Astrocyte (in vitro differentiated cells and primary cell): ENCODE measurements around the gene ERFL. TPM values are rescaled to one million over a fixed set of nuclear protein-coding genes. Genes with fewer than 3 reads are reported as not detected.

Experiments
- DNase-seq: peaks from one replicate; pipeline ENCODE4 v3.0.0-alpha.2; 2010; ENCODE audit warnings: low read depth
- FAIRE-seq: peaks from 2 replicates; lab custom pipeline; 2011; peaks lifted over from hg19 to GRCh38; lab: Jason Lieb, UNC
- H2AFZ ChIP-seq: 2 replicates; pipeline ENCODE4 v1.6.0; 2012; ENCODE audit warnings: low read depth, low read length, inconsistent platforms
- H3K27ac ChIP-seq: 2 replicates; pipeline ENCODE4 v1.5.1; 2011; ENCODE audit warnings: low read depth, low read length, inconsistent platforms
- H3K27me3 ChIP-seq: 2 replicates; pipeline ENCODE4 v1.6.0; 2011; ENCODE audit warnings: low read length, inconsistent platforms; ENCODE audit not compliant: insufficient read depth
- H3K36me3 ChIP-seq: 2 replicates; pipeline ENCODE4 v1.5.1; 2011; ENCODE audit warnings: low read length, inconsistent platforms; ENCODE audit not compliant: insufficient read depth
- H3K4me1 ChIP-seq: 2 replicates; pipeline ENCODE4 v1.5.1; 2011; ENCODE audit warnings: low read length, inconsistent platforms; ENCODE audit not compliant: insufficient read depth
- H3K4me2 ChIP-seq: 2 replicates; pipeline ENCODE4 v1.6.0; 2012; ENCODE audit warnings: low read length, inconsistent platforms
- H3K4me3 ChIP-seq: 2 replicates; pipeline ENCODE4 v1.5.1; 2011; ENCODE audit warnings: low read depth, mild to moderate bottlenecking, low read length, inconsistent platforms; ENCODE audit not compliant: insufficient read depth
- H3K79me2 ChIP-seq: 2 replicates; pipeline ENCODE4 v1.6.0; 2012; ENCODE audit warnings: mild to moderate bottlenecking, low read length, inconsistent platforms; ENCODE audit not compliant: insufficient read depth
- H3K9ac ChIP-seq: 2 replicates; pipeline ENCODE4 v1.6.0; 2012; ENCODE audit warnings: mild to moderate bottlenecking, low read length, inconsistent platforms
- H3K9me3 ChIP-seq: 2 replicates; pipeline ENCODE4 v1.5.1; 2012; ENCODE audit warnings: low read depth, mild to moderate bottlenecking, low read length, inconsistent platforms; ENCODE audit not compliant: insufficient read depth
- H4K20me1 ChIP-seq: 2 replicates; pipeline ENCODE4 v1.6.0; 2012; ENCODE audit warnings: low read length, inconsistent platforms; ENCODE audit not compliant: insufficient read depth
- H3K27ac Mint-ChIP-seq: one replicate; pipeline ENCODE4 v1.8.0; 2021; ENCODE audit warnings: mild to moderate bottlenecking, mixed read lengths; ENCODE audit not compliant: unreplicated experiment
- H3K27me3 Mint-ChIP-seq: one replicate; pipeline ENCODE4 v1.8.0; 2021; ENCODE audit warnings: low read depth, mixed read lengths; ENCODE audit not compliant: unreplicated experiment
- H3K36me3 Mint-ChIP-seq: one replicate; pipeline ENCODE4 v1.8.0; 2021; ENCODE audit warnings: low read depth, mixed read lengths; ENCODE audit not compliant: unreplicated experiment
- H3K4me1 Mint-ChIP-seq: one replicate; pipeline ENCODE4 v1.8.0; 2021; ENCODE audit warnings: low read depth, mixed read lengths; ENCODE audit not compliant: unreplicated experiment
- H3K4me3 Mint-ChIP-seq: one replicate; pipeline ENCODE4 v1.8.0; 2021; ENCODE audit warnings: mild to moderate bottlenecking, moderate library complexity, mixed read lengths; ENCODE audit not compliant: unreplicated experiment
- H3K9me3 Mint-ChIP-seq: one replicate; pipeline ENCODE4 v1.8.0; 2021; ENCODE audit warnings: mild to moderate bottlenecking, mixed read lengths; ENCODE audit not compliant: unreplicated experiment
- EZH2 ChIP-seq: IDR thresholded peaks from 2 replicates; pipeline ENCODE4 v1.6.1; 2012; ENCODE audit warnings: mild to moderate bottlenecking, low read length, inconsistent platforms; ENCODE audit not compliant: insufficient read depth
- total RNA-seq: library from RNA; stranded (reverse); gene quantifications from 2 replicates; pipeline ENCODE4 v1.2.1, GENCODE V29; 2021
- TF ChIP-seq, protein P1 (sequence below): IDR thresholded peaks from 2 replicates; pipeline ENCODE4 v1.5.1; 2011; ENCODE audit warnings: low read depth, mild to moderate bottlenecking, inconsistent platforms, low read length, moderate library complexity; ENCODE audit not compliant: insufficient read depth

ERFL gene
- total RNA-seq, 1 donor from 2014 or later: 0.41 TPM

DNA sequence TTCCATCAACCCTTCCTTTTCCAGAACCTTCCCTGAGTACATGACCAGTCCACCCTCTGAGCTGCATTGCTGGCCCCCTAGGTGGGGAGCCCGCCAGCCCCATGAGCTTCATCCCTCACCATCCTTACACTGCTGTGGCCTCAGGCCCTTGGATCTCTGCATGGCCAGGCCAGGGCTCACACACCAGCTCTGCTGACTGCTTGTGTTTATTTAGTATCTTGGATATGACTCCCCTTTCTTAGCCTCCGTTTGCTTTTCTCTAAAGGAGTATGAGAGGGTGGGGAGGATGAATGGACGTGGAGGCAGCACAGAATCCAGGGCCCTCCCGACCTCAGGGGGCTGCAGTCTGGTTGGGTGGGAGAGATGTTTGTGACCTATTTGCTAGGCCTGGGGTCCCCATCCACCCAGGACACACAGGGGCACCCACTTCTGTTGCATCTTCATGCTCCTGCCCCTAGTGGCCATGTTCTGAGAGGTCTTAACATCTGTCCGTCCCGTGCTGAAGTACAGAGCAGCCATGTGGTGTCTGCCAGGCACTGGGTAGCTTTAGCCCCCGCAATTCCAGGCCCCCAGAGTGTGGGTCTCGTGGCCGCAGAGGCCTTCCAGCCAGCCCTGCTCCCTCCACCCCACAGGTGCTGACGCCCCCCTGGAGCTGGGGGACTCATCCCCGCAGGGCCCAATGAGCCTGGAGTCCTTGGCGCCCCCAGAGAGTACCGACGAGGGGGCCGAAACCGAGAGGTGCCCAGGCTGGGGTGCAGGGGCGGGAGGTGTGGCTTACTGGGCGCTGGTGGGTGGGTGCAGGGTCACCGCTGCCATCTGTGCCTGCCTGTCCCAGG lies 32.3 kb downstream of the ERFL start:
- Mint-ChIP-seq H3K36me3 (peaks cover 16% of the 10 kb centered on the region), H3K4me3 (no peak overlapping the region), H3K4me1 (peaks cover 3% of the 10 kb centered on the region), H3K27ac (peak overlapping the region; percentile 53), H3K9me3 (no peaks in the 10 kb centered on the region), H3K27me3 (no peaks in the 10 kb centered on the region)
- Histone ChIP-seq H3K9me3 (no peaks in the 10 kb centered on the region), H3K36me3 (peaks cover 18% of the 10 kb centered on the region), H3K4me1 (no peaks in the 10 kb centered on the region), H3K4me2 (no peak overlapping the region), H2AFZ (no peak overlapping the region), H3K27me3 (no peaks in the 10 kb centered on the region), H3K4me3 (no peak overlapping the region), H3K79me2 (peaks cover 6% of the 10 kb centered on the region), H3K9ac (no peak overlapping the region), H3K27ac (no peak overlapping the region), H4K20me1 (peaks cover 39% of the 10 kb centered on the region)
- FAIRE-seq: no peak
- TF ChIP-seq, protein P1, sequence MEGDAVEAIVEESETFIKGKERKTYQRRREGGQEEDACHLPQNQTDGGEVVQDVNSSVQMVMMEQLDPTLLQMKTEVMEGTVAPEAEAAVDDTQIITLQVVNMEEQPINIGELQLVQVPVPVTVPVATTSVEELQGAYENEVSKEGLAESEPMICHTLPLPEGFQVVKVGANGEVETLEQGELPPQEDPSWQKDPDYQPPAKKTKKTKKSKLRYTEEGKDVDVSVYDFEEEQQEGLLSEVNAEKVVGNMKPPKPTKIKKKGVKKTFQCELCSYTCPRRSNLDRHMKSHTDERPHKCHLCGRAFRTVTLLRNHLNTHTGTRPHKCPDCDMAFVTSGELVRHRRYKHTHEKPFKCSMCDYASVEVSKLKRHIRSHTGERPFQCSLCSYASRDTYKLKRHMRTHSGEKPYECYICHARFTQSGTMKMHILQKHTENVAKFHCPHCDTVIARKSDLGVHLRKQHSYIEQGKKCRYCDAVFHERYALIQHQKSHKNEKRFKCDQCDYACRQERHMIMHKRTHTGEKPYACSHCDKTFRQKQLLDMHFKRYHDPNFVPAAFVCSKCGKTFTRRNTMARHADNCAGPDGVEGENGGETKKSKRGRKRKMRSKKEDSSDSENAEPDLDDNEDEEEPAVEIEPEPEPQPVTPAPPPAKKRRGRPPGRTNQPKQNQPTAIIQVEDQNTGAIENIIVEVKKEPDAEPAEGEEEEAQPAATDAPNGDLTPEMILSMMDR: no peak
- no peak for TF ChIP-seq EZH2
- no peak for DNase-seq

DNA sequence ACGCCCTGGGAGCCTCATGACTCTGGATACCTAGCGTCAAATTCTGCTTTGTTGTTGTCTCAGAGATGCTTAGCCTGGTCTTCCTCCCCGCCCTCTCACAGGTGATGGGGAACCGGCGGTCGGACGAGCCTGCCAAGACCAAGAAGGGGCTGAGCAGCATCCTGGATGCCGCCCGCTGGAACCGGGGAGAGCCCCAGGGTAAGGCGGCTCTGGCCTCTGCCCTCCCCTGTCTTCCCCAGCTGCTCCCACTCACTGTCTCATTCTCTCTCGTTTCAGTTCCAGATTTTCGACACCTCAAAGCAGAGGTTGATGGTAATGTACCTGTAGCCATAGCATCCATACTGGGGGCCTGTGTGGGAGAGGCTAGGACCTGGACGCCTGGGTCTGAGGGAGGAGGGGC lies 33.9 kb downstream of the ERFL start:
- no peaks in the 10 kb centered on the region for H3K27me3 Mint-ChIP-seq

More for the DNA sequence above, 33.9 kb downstream of the ERFL start:
- H3K9me3 ChIP-seq: no peaks in the 10 kb centered on the region
- DNase-seq: no peak
- no peak for FAIRE-seq
- H3K79me2 ChIP-seq: peaks cover 14% of the 10 kb centered on the region
- H3K4me3 Mint-ChIP-seq: no peak overlapping the region
- peaks cover 5% of the 10 kb centered on the region for H3K4me1 Mint-ChIP-seq
- no peaks in the 10 kb centered on the region for H3K27me3 ChIP-seq
- no peaks in the 10 kb centered on the region for H3K9me3 Mint-ChIP-seq
- H3K4me2 ChIP-seq: no peak overlapping the region
- no peak overlapping the region for H3K27ac ChIP-seq
- peaks cover 12% of the 10 kb centered on the region for H3K36me3 ChIP-seq
- H4K20me1 ChIP-seq: peaks cover 48% of the 10 kb centered on the region
- H3K4me3 ChIP-seq: no peak overlapping the region
- H3K27ac Mint-ChIP-seq: no peak overlapping the region
- no peak overlapping the region for H2AFZ ChIP-seq
- peaks cover 19% of the 10 kb centered on the region for H3K36me3 Mint-ChIP-seq
- no peak overlapping the region for H3K9ac ChIP-seq
- no peaks in the 10 kb centered on the region for H3K4me1 ChIP-seq
- TF ChIP-seq, protein P1: no peak
- TF ChIP-seq EZH2: no peak
